Spleen (tissue), 11 donors: ENCODE results near the gene OSBPL10. TPM values are rescaled to one million over a fixed set of nuclear protein-coding genes. Genes with fewer than 3 reads are reported as not detected.

Experiments
- DNase-seq: peaks from one replicate; pipeline ENCODE4 v3.0.0-alpha.2; 2020
- H3K27ac ChIP-seq, 8 donors: fragments of 200-600 bp; sonication (generic) in 7 of 8; 1 replicate in 4 of 8; 2 replicates in 4 of 8; pipeline versions ENCODE4 v1.5.0 to v1.8.0; 2016 to 2021; ENCODE audit warnings: inconsistent platforms in 4 of 8, mild to moderate bottlenecking in 4 of 8, moderate library complexity in 1 of 8
- H3K27me3 ChIP-seq, 7 donors: fragments of 200-600 bp; sonication (generic) in 6 of 7; replicated peaks in 1 of 7; 1 replicate in 4 of 7; 2 replicates in 3 of 7; pipeline versions ENCODE4 v1.5.0 to v1.8.0; 2016 to 2021; ENCODE audit warnings: inconsistent platforms in 3 of 7, mild to moderate bottlenecking in 1 of 7
- H3K36me3 ChIP-seq, 6 donors: fragments of 200-600 bp; sonication (generic) in 5 of 6; 1 replicate in 4 of 6; 2 replicates in 2 of 6; pipeline versions ENCODE4 v1.5.0 to v1.8.0; 2016 to 2021; ENCODE audit warnings: inconsistent platforms in 2 of 6
- H3K4me1 ChIP-seq, 6 donors: fragments of 200-600 bp; sonication (generic) in 5 of 6; 1 replicate in 3 of 6; 2 replicates in 3 of 6; pipeline versions ENCODE4 v1.5.0 to v1.8.0; 2016 to 2021; ENCODE audit warnings: inconsistent platforms in 3 of 6
- H3K4me3 ChIP-seq, 8 donors: fragments of 200-600 bp; sonication (generic) in 7 of 8; 1 replicate in 4 of 8; 2 replicates in 4 of 8; pipeline versions ENCODE4 v1.5.0 to v1.8.0; 2016 to 2021; ENCODE audit warnings: inconsistent platforms in 4 of 8, mild to moderate bottlenecking in 4 of 8, moderate library complexity in 2 of 8
- H3K9me3 ChIP-seq, 8 donors: fragments of 200-600 bp; sonication (generic) in 7 of 8; 1 replicate in 4 of 8; 2 replicates in 4 of 8; pipeline versions ENCODE4 v1.5.0 to v1.8.0; 2016 to 2021; ENCODE audit warnings: inconsistent platforms in 4 of 8
- POLR2A ChIP-seq, 3 donors: fragments of 450-650 bp; IDR thresholded peaks; one replicate each; pipeline ENCODE4 v1.5.1; 2017; ENCODE audit warnings: antibody characterized with exemption in 3 of 3, mild to moderate bottlenecking in 1 of 3
- POLR2AphosphoS5 ChIP-seq, 3 donors: sonication (generic); formaldehyde crosslinking; IDR thresholded peaks; one replicate each; pipeline ENCODE4 v1.5.1; 2017; ENCODE audit warnings: antibody characterized with exemption in 3 of 3
- WGBS, 5 donors: extraction: QIAGEN DNeasy Blood & Tissue Kit in 3 of 5; methylation state at CpG; one replicate each; pipeline versions ENCODE4 v1.1.5 to v1.1.7; 2013 to 2018; 5-methylcytosine and 5-hydroxymethylcytosine counted together
- intact Hi-C: fragments of 100-400 bp; cut with DNase I; formaldehyde crosslinking; loops from one replicate; pipeline ENCODE4 v1.15.0; 2023; ENCODE audit warnings: low total_unique reads
- polyA plus RNA-seq, 3 donors: library from polyadenylated mRNA; stranded (reverse); fragments of 200-250 nt; gene quantifications; one replicate each; pipeline ENCODE4 v1.2.1, GENCODE V29; 2013
- total RNA-seq, 7 donors: library from RNA; depleted of rRNA in 3 of 7; stranded (reverse); fragments of >200 nt in 3 of 7; fragmentation: NEBNext Ultra II Directional in 4 of 7; extraction: Animal tissue kit (Norgen Biotek cat#: 25700) in 4 of 7; gene quantifications; one replicate each; pipeline versions ENCODE4 v1.1.0 to v1.2.1, GENCODE V29; 2016 to 2021
- TF ChIP-seq, protein P1 (sequence below), 11 experiments: fragments of 200-600 bp in 7 of 11; fragments of 450-650 bp in 4 of 11; sonication (generic) in 4 of 11; IDR thresholded peaks in 8 of 11; conservative IDR thresholded peaks in 3 of 11; 1 replicate in 7 of 11; 2 replicates in 4 of 11; pipeline versions ENCODE4 v1.4.0 to v1.8.0; 2016 to 2021; ENCODE audit warnings: antibody characterized with exemption in 11 of 11, inconsistent platforms in 4 of 11, mild to moderate bottlenecking in 1 of 11
- donor health status: healthy with polysubstance abuse.
- donor health status: DM: no; HTN: no; CAD: no; lungs with moderate emphysema.
- donor health status: DM: no; HTN: no; CAD: no.
- donor health status: Bipolar disorder and iron deficiency.
- donor health status: healthy.
- donor health status: DM: no; HTN: no; CAD: no.
- donor health status: DM: yes; HTN: yes; CAD: no.

OSBPL10 gene
- total and polyA plus RNA-seq, 10 donors = 3.8 to 95.1 (median 56.5) TPM

DNA sequence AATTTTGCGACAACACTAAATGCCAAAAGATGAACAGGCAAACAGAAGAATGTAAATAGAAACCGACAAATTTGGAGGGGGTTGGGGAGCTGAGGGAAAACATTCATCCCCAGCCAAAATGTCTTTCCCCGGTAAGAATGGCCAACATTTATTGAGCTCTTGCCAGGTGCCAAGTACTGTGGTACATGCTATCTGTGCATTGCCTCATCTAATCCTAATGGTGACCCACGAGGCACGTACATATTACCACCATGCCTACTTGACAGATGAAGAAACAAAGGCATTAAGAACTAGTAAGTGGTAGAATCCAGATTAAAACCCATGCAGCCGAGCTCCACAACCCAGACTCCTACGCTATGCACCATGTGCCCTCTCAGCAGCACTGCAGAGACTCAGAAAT lies 242.7 kb downstream of the OSBPL10 start:
- peaks cover 0 to 15% (median 0%) of the 10 kb centered on the region in 6 donors for H3K36me3 ChIP-seq

DNA sequence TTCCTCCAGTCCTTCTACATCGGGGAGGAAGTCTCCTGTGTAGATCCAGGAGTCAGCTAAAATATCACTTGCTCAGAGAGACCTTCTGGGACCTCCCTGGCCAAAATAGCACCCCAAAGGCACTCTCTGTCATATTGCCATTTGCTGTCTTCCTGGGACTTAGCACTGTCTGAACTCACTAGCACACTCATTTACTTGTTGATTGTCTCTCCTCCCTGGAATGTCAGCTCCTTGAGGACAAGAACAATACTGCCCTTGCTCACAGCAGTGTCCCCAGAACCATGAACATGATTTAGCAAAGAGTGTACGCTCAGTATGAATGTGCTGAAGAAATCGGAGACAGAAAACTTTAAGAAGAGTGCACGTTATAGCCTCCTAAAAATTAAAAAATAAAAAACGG lies 245.4 kb downstream of the OSBPL10 start:
- Histone ChIP-seq H3K9me3 (no peaks in the 10 kb centered on the region), H3K27ac (no peak overlapping the region), H3K36me3 (peaks cover 0 to 22% (median 0%) of the 10 kb centered on the region in 6 donors), H3K27me3 (no peaks in the 10 kb centered on the region), H3K4me1 (peaks cover 0 to 17% (median 8%) of the 10 kb centered on the region in 6 donors), H3K4me3 (no peak overlapping the region)
- TF ChIP-seq POLR2AphosphoS5 (IDR thresholded peaks at IDR 0.05) = no peak
- intact Hi-C loops = no loop called here
- no peak for DNase-seq
- WGBS, 5 donors = 87 to 93% (median 89%) methylated on average over 5 of the region's 5 CpGs

More for the DNA sequence above, 242.7 kb downstream of the OSBPL10 start:
- Histone ChIP-seq H3K27me3 (no peaks in the 10 kb centered on the region), H3K27ac (no peak overlapping the region), H3K9me3 (no peaks in the 10 kb centered on the region), H3K4me3 (no peak overlapping the region), H3K4me1 (peaks cover 0 to 8% (median under 1%) of the 10 kb centered on the region in 6 donors)
- WGBS, 5 donors = 84 to 95% (median 92%) methylated on average over 7 of the region's 7 CpGs
- DNase-seq = no peak
- intact Hi-C loops = no loop called here
- TF ChIP-seq POLR2A (IDR thresholded peaks at IDR 0.05) (no peak), POLR2AphosphoS5 (IDR thresholded peaks at IDR 0.05) (no peak)
- TF ChIP-seq, protein P1, sequence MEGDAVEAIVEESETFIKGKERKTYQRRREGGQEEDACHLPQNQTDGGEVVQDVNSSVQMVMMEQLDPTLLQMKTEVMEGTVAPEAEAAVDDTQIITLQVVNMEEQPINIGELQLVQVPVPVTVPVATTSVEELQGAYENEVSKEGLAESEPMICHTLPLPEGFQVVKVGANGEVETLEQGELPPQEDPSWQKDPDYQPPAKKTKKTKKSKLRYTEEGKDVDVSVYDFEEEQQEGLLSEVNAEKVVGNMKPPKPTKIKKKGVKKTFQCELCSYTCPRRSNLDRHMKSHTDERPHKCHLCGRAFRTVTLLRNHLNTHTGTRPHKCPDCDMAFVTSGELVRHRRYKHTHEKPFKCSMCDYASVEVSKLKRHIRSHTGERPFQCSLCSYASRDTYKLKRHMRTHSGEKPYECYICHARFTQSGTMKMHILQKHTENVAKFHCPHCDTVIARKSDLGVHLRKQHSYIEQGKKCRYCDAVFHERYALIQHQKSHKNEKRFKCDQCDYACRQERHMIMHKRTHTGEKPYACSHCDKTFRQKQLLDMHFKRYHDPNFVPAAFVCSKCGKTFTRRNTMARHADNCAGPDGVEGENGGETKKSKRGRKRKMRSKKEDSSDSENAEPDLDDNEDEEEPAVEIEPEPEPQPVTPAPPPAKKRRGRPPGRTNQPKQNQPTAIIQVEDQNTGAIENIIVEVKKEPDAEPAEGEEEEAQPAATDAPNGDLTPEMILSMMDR (IDR thresholded peaks at IDR 0.05 in 8 of 11, conservative IDR thresholded peaks at IDR 0.05 in 3 of 11) = no peak

DNA sequence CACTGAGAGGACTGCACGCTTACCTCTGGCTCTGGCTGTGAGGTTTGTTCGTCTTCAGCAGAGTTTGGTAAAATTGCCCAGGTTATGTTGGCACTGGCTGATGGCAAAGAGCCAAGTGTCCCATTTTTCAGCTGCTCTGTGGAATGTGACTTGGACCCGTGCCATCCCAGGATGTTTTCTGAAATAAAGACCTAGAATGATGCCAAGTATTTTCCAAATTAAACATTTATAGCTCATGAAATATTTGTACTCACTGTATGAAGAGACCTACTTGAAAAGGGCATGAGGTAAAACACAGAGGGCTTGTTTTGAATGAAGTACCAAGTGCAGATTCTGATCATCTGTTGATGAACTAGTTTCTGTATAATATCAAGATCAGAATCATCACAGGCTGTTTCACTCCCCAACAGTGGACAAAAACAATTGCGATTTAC lies 247.8 kb downstream of the OSBPL10 start:
- intact Hi-C loops = no loop called here

DNA sequence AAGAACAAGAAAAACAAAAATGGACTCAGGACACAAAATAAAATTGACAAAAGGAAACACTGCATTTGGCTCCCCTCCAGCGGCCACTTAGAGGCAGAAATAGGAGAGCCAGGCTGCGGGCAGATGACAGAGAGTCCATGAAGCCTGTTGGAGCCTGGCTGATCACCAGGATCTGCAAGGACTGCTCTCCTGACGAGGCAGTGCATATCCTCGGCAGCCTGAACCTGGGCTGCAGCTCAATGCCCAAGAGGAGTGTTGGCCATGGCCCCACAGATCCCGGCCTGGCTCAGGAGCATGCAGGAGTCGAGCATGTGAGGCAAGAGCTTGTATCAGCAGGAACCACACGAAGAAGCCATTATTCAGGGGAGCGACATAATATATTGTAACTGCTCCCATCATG lies 248.5 kb downstream of the OSBPL10 start:
- 75 to 84% (median 77%) methylated on average over 5 to 8 of the region's 8 CpGs for WGBS, 5 donors

More for the DNA sequence above, 247.8 kb downstream of the OSBPL10 start:
- peaks cover 0 to 33% (median 0%) of the 10 kb centered on the region in 6 donors for H3K36me3 ChIP-seq
- H3K9me3 ChIP-seq = no peaks in the 10 kb centered on the region
- 82 to 91% (median 84%) methylated on average over 4 of the region's 4 CpGs for WGBS, 5 donors
- no peak for DNase-seq
- no peak overlapping the region for H3K27ac ChIP-seq
- peaks cover 0 to 17% (median 8%) of the 10 kb centered on the region in 6 donors for H3K4me1 ChIP-seq
- TF ChIP-seq, protein P1 (IDR thresholded peaks at IDR 0.05 in 8 of 11, conservative IDR thresholded peaks at IDR 0.05 in 3 of 11) = no peak
- no peak for TF ChIP-seq POLR2AphosphoS5 (IDR thresholded peaks at IDR 0.05)
- TF ChIP-seq POLR2A (IDR thresholded peaks at IDR 0.05) = no peak
- no peaks in the 10 kb centered on the region for H3K27me3 ChIP-seq
- H3K4me3 ChIP-seq = no peak overlapping the region

More for the DNA sequence above, 248.5 kb downstream of the OSBPL10 start:
- Histone ChIP-seq H3K27ac (no peak overlapping the region), H3K4me1 (peaks cover 0 to 17% (median 8%) of the 10 kb centered on the region in 6 donors), H3K9me3 (no peaks in the 10 kb centered on the region), H3K4me3 (no peak overlapping the region), H3K36me3 (peaks cover 0 to 31% (median 0%) of the 10 kb centered on the region in 6 donors), H3K27me3 (no peaks in the 10 kb centered on the region)
- TF ChIP-seq, protein P1 (IDR thresholded peaks at IDR 0.05 in 8 of 11, conservative IDR thresholded peaks at IDR 0.05 in 3 of 11) = no peak
- peak in 1 of 3 donors; percentile 21 for TF ChIP-seq POLR2AphosphoS5 (IDR thresholded peaks at IDR 0.05)
- no peak for DNase-seq
- intact Hi-C loops = no loop called here
